GM12872 (cell line): ENCODE measurements around the gene DMD.

ENCODE experiments used
- CTCF ChIP-seq: IDR thresholded peaks from 3 replicates; pipeline ENCODE4 v1.5.1; 2011; ENCODE audit warnings: low read depth, mild to moderate bottlenecking, low read length, moderate library complexity; ENCODE audit not compliant: insufficient read depth

The DMD gene

GRCh38 chrX:31356275-31357212, 1854.8 kb downstream of the DMD start:
- no peak for TF ChIP-seq CTCF

GRCh38 chrX:31355206-31355955, 1856.0 kb downstream of the DMD start:
- TF ChIP-seq CTCF: no peak

DNA sequence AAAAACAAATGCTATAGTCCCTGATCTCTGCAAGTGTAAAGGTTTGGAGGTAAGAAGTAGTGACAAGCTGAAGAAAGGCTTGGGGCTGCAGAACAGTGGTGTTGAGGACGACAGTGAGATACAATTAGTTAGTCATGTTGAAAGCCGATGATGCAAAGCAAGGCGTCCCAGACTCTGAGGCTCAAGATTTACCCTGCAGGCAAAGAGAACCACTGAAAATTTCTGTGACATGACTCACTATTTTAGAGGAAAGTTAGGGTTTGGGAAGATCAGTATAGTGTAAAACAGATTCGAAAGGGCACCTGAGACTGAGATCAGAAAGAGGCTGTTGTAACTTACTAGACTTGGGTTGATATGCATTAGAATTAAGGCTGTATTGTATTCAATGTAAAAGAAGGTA, 1858.3 kb downstream of the DMD start:
- TF ChIP-seq CTCF: no peak

GRCh38 chrX:31350808-31351074, 1860.6 kb downstream of the DMD start:
- no peak for TF ChIP-seq CTCF

- no peak for TF ChIP-seq CTCF
Measured at GRCh38 chrX:31349515-31349914, 1861.8 kb downstream of the DMD start.

GRCh38 chrX:31340587-31340986, 1870.8 kb downstream of the DMD start:
- TF ChIP-seq CTCF: no peak

- TF ChIP-seq CTCF: no peak
Measured at GRCh38 chrX:31338991-31339350, 1872.4 kb downstream of the DMD start.
